HG02763 (cell line): ENCODE data around the gene TENT4B.
A peak's percentile ranks its signal among the peaks of the same experiment; 100 is the strongest.

Experiments
- ATAC-seq: cut with Tn5 transposase; IDR thresholded peaks from one replicate; pipeline ENCODE4 v1.9.1; 2021; ENCODE audit warnings: mild to moderate bottlenecking, moderate library complexity; ENCODE audit not compliant: unreplicated experiment

Gene TENT4B

DNA sequence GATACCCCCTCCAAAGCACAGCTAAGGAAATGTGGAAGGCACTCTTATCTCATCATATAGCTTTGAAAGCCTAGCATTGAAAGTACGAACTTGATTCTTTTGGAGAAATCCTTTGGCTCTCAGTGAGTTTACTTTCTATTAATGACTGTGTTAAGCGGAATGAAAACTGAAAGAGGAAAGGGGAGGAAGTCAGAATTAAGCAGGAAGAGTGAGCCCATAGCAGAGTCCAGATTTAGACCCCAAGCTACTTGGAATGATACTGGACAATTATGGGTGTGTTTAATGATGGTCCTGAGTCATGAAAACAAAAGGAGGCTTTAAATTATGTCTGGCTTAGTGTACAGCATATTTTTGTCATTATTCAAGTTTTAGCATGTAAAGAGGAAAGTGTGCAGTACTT, 42.2 kb downstream of the TENT4B start:
- ATAC-seq, result no peak

DNA sequence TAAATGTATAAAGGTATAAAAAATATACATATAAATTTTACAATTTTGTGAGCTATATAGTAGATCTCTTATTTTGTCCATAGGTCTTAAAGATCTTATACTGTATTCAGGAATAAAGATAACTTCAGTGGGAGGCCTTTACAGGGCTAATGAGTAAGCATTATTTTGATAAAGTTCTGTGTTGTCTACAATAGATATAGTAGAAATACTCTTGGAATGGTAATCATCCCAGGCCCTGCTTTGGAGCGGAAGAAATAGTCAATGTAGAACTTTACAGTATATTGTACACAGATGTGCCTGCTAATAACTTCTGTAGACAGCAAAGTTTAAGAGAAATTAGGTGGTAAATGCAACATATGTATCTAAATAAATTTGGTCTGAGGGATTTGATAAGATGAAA, 42.6 kb downstream of the TENT4B start:
- ATAC-seq, result no peak

DNA sequence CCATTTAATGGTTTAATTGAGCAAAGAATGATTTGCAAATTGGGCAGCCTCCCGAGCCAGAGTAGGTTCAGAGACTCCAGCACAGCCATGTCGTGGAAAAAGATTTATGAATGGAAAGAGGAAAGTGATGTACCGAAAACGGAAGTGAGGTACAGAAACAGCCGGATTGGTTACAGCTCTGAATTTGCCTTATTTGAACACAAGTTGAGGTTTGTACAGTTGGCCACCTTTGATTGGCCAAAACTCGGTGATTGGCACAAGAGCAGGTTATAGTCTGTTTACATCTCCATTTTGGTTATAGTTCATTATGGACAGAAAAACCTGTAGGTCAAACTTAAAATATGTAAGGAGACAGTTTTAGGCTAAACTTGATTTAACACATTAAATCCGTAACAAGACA, 44.5 kb downstream of the TENT4B start:
- no peak for ATAC-seq

DNA sequence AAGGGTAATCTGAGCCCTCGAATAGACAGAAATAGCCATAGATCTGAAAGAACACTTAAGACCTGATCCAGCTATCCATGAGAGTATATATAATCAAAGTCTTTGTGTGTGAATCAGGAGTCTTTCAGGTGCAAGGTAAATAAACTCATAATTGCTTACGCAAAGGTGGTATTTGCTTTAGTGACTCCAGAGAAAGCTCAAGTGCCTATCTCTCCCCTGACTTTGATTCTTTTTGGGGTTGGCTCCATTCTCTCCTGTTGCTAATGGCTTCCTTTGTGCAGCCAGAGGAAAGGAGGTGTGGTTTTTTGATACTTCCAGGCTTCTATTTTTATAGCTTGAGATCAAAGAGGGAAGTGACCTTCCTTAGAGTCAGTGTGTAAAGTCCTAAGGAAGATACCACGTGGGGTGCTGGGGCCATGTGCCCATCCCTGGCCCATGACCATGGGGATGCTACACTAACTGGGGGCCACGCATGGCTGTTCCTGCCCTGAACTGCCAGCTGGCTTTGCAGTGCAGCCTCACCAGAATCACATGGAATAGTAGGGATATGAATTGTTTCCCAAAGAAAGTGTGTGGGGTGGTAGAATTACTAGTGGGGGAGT, 45.8 kb downstream of the TENT4B start:
- no peak for ATAC-seq

DNA sequence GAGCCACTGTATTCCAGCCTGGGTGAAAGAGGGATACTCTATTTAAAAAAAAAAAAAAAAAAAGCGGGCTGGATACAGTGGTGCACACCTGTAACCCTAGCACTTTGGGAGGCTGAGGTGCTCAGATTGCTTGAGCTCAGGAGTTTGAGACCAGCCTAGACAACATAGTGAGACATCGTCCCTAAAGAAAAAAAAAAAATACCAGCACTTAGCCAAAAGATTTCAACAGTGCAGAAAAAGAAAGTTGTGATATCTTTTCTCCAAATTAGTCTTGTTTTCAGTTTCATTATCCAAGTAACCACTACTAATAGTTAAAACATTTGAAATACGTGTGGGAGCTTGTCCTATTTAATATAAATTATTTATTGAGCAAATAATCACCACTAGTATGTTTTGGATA, 48.7 kb downstream of the TENT4B start:
- no peak for ATAC-seq

DNA sequence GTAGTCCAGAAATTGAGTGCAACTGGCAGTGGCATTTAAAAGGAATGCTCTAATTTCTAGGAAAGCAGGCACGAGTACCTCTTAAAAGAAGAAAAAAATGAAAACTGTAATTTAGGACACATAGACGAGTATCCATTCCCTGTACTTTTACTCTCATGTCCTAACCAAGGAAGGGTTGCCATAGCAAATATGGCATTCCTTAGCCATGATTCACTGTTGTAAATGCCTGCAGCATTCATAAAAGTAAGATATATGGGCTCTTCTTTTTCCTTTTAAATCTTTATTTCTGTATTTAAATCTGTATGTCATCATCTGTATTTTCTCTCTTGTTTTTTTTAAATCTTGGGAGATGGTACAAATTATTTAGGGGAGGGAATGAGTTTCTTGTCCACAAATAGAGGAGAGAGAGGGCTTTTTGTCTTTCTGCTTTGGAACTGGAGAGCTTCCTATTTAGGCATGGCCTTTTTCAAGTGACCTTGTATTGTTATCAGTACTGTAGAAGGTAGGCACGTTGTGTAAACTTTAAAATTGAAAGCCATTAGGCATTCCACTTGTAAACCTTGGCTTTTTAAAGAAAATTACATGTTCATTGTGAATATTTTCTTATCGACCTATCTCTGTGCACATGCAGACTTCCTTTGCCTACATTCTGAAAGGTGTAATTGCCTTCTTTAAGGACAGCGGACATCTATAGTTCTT, 50.0 kb downstream of the TENT4B start:
- no peak for ATAC-seq

DNA sequence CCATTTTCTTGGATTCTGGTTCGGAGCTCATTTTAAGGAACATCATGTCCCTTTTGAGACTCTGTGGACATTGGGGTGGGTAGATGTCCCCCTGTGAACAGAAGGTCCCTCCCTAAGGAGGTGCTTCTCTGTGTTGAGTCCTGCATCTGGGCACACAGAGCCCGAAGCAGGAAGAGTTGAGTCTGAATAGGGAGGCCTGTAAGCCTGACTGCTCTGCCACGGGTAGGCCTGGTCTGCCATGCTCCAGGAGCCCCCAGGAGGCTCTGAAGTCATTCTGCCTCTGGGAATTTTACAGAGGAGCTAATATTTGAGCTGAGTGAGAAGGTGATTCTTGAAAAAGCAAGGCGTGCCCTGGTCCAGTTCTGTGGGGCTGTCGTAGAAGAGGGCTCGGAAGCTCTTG, 50.6 kb downstream of the TENT4B start:
- ATAC-seq, result no peak

DNA sequence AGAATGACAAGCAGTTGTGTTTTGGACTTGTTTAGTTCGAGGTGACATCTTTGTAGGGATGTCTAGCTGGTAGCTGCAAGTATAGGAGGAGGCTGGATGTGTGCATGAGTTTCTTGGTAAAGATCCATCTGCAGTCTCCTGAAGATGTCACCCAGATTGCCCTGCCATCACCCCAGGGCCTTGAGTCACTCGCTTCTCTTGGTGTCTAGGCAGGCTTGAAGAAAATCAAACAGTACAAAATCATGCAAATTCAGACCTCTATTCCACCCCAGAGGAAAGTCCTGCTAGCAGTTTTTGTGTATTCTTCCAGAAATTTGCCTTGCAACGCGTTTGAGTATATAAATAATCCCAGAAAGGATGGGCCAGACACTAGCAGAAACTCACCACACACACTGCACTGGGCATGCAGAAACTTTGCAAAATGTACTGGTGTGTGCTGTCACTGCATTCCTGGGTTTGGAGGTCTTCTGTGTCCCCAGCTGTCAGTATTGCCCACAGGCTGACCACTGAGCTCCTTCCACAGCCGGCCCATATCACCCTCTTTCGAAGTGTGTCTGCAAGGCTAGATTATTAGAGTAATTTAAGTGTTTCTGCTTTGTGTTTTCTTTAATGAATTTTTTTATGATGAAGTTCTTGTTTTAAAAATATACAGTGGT, 51.5 kb downstream of the TENT4B start:
- ATAC-seq, result no peak

DNA sequence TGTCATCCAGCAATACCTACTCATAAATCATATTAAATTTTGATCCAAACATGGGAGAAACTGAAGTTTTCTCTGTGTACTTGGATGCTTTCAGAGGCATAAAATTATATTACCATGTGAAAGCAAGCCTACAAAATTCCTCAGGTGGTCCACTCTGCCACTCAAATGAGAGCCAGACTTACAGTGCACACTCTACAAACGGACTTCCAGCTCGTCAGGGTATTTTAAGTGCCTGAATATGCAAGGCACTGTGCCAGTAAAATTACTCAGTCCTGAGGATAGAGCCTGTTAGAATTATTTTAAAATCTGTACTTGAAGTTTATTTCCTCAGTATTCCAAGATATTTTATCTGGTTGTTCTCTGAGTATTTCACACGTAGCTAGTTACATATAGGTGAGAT, 54.5 kb downstream of the TENT4B start:
- no peak for ATAC-seq

DNA sequence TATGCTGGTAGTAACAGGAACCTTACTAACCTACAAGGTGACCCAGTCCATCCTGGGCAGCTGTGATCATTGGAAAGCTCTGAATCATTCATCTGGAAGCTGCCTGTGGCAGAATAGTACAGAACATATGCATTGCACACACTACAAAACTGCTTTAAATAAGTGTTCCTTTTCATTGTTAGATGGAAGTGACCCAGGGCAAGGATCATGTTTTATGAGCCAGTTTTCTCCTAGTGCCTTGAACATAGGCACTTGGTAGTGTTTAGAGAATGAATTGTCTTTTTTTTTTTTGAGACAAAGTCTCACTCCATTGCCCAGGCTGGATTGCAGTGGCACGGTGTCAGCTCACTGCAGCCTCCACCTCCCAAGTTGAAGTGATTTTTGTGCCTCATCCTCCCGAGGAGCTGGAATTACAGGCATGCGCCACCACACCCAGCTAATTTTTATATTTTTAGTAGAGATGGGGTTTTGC, 55.4 kb downstream of the TENT4B start:
- ATAC-seq, result no peak

DNA sequence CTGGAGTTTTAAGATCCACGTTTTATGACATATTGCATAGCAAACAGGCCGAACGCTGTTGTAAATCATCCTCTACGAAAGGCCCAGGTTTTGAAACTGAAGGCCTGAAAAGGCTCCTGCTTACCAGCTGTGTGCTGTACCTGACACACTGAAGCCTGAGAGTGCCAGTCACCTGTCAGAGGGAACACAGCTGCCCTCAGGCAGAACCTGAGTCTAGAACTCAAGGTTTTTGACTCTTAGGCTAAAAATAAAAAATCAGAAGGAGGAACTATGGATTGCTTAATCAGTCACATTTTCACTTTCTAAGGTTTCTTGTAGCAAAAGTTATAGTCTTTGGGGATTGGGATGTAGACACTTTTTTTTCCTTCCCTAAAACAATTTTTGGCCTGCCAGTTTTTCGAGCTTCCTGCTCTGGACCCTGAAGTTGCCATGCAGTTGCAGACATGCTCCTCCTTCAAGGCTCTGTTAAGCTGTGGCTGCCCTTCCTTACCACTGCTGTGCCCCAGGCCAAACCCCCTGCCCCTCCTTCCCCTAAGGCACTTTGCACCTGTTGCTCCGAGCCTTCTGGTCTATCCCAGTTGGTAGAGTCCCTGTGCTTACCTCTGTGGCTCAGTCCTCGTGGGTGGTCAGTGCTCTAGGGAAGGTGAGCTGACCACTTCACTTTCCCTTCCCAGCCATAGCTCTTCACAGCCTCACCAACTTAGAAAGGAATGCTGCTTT, 56.6 kb downstream of the TENT4B start:
- ATAC-seq, result no peak

DNA sequence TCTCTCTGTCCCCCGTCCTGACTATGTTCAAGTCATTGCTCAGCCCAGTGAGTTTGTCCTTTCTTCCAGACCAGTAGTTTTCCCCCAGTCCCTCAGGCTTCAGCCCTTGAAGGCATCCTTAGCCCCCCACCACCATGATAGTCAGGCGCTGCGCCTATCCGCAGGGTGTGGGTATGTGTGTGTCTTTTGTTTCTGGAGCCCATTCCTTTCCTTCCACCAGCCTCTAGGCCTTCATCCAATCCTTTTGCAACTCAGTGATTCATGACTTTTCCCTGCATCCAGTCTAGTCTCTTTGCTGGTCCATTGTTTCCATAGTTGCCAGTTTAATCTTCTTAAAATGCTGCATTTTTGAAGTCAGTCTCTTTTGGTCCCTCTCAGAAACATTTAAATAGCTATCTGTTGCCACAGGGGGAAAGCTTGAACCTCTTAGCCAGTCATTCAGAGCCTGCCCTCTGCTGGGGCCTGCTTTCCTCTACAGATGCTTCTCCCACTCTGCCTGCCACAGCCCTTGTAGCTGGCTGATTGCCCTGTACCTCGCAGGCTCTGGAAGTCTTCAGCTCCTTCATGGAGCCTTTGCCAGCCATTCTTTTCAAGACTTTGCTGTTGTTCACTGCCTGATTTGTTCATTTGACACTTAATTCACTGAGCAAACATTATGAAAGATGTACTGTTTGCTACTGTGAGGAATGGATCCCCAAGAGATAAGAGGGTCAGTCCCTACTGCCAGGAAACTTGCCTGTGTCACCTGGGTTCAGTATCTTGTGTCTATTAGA, 57.3 kb downstream of the TENT4B start:
- ATAC-seq, result peak; percentile 75

DNA sequence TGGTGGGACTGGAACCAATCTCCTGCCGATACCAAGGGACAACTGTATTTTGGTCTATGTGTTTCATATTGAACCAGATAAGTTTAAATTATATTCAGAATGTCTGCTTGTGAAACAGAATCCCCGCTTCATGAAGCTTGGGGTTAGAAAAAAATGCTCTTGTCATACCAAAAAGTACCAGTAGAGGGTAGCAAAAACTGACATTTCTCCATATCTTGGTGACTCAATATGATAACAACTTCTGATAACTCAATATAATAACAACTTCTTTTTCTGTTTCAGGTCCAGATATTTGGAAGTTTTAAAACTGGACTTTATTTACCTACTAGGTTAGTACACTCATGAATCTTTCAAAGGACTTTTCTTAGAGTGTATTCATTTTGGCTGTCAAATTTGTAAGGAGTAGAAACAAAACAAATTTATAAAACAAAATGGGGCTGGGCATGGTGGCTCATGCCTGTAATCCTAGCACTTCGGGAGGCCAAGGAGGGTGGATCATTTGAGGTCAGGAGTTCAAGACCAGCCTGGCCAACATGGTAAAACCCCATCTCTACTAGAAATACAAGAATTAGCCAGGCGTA, 60.9 kb downstream of the TENT4B start:
- ATAC-seq, result no peak

DNA sequence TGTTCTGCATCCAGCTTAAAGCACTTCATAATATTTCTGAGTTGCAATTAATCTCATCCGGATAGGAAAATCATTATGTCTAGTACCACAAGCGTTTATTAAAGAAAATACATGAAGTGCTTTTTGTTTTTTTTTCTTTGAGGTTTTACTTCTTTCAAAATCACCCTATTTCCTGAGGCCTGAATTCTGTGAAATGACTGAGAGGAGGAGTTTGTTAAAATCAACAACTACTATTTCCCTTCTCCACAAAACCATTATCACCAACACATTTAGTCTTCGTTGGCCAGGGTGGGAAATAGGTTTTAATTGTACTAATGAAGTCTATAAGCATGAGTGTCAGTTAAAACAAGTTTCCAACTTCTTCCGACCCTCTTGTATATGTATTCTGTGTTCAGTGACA, 62.6 kb downstream of the TENT4B start:
- ATAC-seq, result no peak

DNA sequence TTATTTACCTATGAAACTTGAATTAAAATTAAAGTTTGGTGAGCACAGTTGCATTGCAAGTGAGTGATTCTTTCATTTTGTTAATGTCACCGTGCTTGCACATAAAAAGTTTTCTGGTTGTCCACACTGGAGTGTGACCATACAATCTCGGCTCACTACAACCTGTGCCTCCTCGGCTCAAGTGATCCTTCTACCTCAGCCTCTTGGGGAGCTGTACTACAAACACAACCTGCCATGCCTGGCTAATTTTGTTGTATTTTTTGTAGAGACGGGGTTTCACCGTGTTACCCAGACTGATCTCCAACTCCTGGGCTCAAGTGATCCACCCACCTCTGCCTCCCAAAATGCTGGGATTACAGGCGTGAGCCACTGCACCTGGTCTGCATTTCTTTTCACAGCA, 63.1 kb downstream of the TENT4B start:
- ATAC-seq, result no peak

DNA sequence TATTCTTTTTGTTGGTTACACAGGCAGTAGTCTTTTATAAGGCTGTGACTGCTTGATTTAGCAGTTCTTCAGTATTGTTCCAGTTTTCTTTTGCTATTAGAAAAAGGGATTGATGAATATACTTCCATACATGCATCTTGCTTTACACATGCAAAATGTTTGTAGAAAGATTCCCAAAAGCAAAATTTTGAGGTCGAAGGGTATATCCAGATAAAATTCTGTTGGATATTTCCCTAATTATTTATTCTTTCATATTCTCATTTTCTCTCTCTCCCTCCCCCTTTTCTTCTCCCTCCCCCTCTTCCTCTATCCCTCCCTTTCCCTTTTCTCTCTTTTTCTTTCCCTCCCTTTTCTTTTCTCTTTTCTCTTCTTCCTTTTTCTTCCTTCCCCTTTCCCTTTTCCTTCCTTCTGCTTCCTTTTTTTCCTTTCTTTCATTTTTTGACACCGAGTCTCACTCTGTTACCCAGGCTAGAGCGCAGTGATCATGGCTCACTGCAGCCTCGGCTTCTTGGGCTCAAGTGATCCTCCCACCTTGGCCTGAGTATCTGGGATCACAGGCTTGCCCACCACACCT, 66.4 kb downstream of the TENT4B start:
- no peak for ATAC-seq

DNA sequence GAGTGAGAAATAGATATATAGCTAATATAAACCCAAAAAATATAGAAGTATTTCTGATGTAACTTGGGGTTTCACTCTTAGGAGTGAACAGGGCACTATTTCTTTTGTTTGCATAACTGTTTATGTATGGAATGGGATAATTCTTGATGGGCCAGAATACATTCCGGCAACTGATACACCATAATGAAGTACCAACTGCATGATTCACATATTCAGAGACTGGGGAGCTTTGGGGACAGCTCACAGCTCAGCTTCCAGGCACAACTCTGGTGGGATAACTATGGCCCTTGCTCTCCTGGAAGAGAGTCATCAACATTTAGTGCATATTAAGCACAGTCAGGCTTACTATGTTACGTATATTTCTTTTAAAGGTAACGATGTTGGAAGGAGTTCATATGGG, 71.2 kb downstream of the TENT4B start:
- no peak for ATAC-seq

DNA sequence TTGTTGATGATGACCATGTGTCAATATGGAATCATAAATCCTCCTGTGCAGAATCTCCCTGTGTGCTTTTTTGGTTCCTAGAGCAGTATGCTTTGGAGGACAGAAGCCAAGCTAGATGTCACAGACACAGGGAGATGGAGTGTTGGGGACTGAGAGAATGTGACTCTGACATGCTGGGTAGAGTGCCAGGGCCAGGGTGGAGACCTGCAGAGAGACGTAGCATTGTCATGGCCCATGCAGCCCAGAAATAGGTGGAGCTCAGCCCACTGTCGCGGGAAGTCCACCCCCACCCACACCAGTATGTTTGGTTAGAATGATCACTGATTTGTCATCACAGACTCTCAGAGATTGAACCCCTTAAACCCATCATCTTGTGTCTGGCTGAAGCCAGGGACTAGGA, 74.0 kb downstream of the TENT4B start:
- no peak for ATAC-seq

DNA sequence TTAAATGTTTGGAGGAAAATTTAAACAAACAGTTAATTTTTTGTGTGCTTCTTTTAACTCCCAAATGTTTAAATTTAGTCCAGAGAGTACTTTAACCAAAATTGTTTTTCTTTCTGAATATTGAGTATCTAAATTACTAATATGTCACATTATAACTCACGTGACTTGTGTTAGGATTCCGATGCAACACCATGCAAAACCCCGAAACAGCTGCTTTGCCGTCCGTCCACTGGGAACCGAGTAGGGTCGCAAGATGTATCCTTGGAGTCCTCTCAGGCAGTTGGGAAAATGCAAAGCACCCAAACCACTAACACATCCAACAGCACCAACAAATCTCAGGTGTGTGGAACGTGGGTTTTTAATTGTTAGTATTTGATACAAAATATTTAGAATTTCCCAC, 74.6 kb downstream of the TENT4B start:
- ATAC-seq, result no peak

DNA sequence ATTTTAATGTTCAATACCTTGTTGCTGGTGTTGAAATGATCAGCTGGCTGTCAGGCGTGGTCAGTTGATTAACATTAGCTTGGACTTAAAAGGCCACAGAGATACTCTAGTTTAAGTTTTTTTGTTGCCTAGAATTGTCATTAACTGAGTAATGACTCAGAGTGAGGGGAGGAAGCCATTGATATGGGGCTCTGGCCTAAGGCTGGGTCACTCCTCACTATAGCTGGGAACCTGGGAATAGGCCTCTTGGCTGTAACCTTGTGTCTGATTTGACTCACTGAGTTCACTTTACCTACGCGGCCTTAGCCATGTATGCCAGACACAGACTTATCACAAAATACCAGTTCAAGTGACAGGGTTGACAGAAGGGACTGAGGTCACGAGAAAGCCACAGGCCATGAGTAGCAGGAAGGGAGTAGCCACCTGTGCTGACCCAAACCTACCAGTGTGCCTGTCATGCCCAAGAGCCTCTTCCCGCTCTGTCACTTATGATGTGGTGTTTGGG, 75.3 kb downstream of the TENT4B start:
- ATAC-seq, result no peak
